Trophoblast cell (in vitro differentiated cells and primary cell): ENCODE results near the gene UBP1.

ENCODE experiments used
- DNase-seq, 2 donors: peaks; one replicate each; pipeline ENCODE4 v3.0.0-alpha.2; 2016
- H2AFZ ChIP-seq: 2 replicates; pipeline ENCODE4 v1.6.1; 2013; ENCODE audit warnings: low read length, moderate library complexity, mild to moderate bottlenecking; ENCODE audit not compliant: insufficient read depth, poor library complexity
- H2AK5ac ChIP-seq: 2 replicates; pipeline ENCODE4 v1.6.1; 2013; ENCODE audit warnings: mild to moderate bottlenecking, low read length
- H2BK120ac ChIP-seq: 2 replicates; pipeline ENCODE4 v1.6.1; 2013; ENCODE audit warnings: low read length, mild to moderate bottlenecking, moderate library complexity; ENCODE audit not compliant: insufficient read depth, poor library complexity
- H2BK12ac ChIP-seq: 2 replicates; pipeline ENCODE4 v1.6.1; 2013; ENCODE audit warnings: mild to moderate bottlenecking, low read length, moderate library complexity
- H2BK5ac ChIP-seq: 2 replicates; pipeline ENCODE4 v1.6.1; 2013; ENCODE audit warnings: low read length, low read depth, moderate library complexity, mild to moderate bottlenecking; ENCODE audit not compliant: poor library complexity
- H3K14ac ChIP-seq: 2 replicates; pipeline ENCODE4 v1.6.1; 2013; ENCODE audit warnings: mild to moderate bottlenecking, low read length
- H3K18ac ChIP-seq: 2 replicates; pipeline ENCODE4 v1.6.1; 2013; ENCODE audit warnings: mild to moderate bottlenecking, low read length
- H3K23ac ChIP-seq: 2 replicates; pipeline ENCODE4 v1.6.1; 2013; ENCODE audit warnings: low read length
- H3K27ac ChIP-seq: 2 replicates; pipeline ENCODE4 v1.5.1; 2013; ENCODE audit warnings: low read depth, mild to moderate bottlenecking, inconsistent platforms, low read length, moderate library complexity
- H3K27me3 ChIP-seq: 2 replicates; pipeline ENCODE4 v1.6.1; 2013; ENCODE audit warnings: inconsistent platforms, mild to moderate bottlenecking, low read length, moderate library complexity; ENCODE audit not compliant: insufficient read depth
- H3K36me3 ChIP-seq, 2 experiments: 1 replicate in 1 of 2; 2 replicates in 1 of 2; pipeline ENCODE4 v1.6.1; 2013; ENCODE audit warnings: low read length in 2 of 2, mild to moderate bottlenecking in 2 of 2, moderate library complexity in 1 of 2; ENCODE audit not compliant: insufficient read depth in 2 of 2, control insufficient read depth in 1 of 2
- H3K4ac ChIP-seq: 2 replicates; pipeline ENCODE4 v1.6.1; 2013; ENCODE audit warnings: low read depth, mild to moderate bottlenecking, low read length, moderate library complexity
- H3K4me1 ChIP-seq, 2 experiments: 1 replicate in 1 of 2; 2 replicates in 1 of 2; pipeline ENCODE4 v1.6.1; 2013; ENCODE audit warnings: low read length in 2 of 2, mild to moderate bottlenecking in 2 of 2, moderate library complexity in 1 of 2; ENCODE audit not compliant: insufficient read depth in 2 of 2, control insufficient read depth in 1 of 2
- H3K4me2 ChIP-seq: 2 replicates; pipeline ENCODE4 v1.6.1; 2013; ENCODE audit warnings: inconsistent platforms, mild to moderate bottlenecking, low read length, moderate library complexity
- H3K4me3 ChIP-seq: 2 replicates; pipeline ENCODE4 v1.5.1; 2013; ENCODE audit warnings: mild to moderate bottlenecking, low read depth, low read length, inconsistent platforms
- H3K79me1 ChIP-seq: one replicate; pipeline ENCODE4 v1.6.1; 2013; ENCODE audit warnings: low read length
- H3K79me2 ChIP-seq: 2 replicates; pipeline ENCODE4 v1.6.1; 2013; ENCODE audit warnings: low read length, mild to moderate bottlenecking; ENCODE audit not compliant: control insufficient read depth, insufficient read depth, poor library complexity
- H3K9ac ChIP-seq: 2 replicates; pipeline ENCODE4 v1.6.1; 2013; ENCODE audit warnings: mild to moderate bottlenecking, low read length
- H3K9me3 ChIP-seq: 2 replicates; pipeline ENCODE4 v1.6.1; 2013; ENCODE audit warnings: low read depth, mild to moderate bottlenecking, control low read depth, inconsistent platforms, low read length; ENCODE audit not compliant: insufficient read depth
- H4K12ac ChIP-seq: 2 replicates; pipeline ENCODE4 v1.6.1; 2013; ENCODE audit warnings: low read depth, mild to moderate bottlenecking, low read length, moderate library complexity
- H4K8ac ChIP-seq: 2 replicates; pipeline ENCODE4 v1.6.1; 2013; ENCODE audit warnings: low read depth, mild to moderate bottlenecking, low read length, moderate library complexity
- H4K91ac ChIP-seq: one replicate; pipeline ENCODE4 v1.6.1; 2013; ENCODE audit warnings: low read depth, mild to moderate bottlenecking, low read length, moderate library complexity
- WGBS: extraction: QIAGEN DNeasy Blood & Tissue Kit; methylation state at CpG from one replicate; pipeline ENCODE4 v1.1.7; 2013; ENCODE audit warnings: missing lambda C conversion rate; ENCODE audit not compliant: insufficient read length, insufficient coverage; ENCODE audit errors: extremely low coverage; 5-methylcytosine and 5-hydroxymethylcytosine counted together

UBP1 gene

GRCh38 chr3:33474896-33475295, 34.7 kb upstream of the UBP1 start:
- no peak overlapping the region for H2BK5ac ChIP-seq
- no peak overlapping the region for H3K27ac ChIP-seq
- H3K79me1 ChIP-seq, result no peaks in the 10 kb centered on the region
- no peak overlapping the region for H3K4me2 ChIP-seq
- H4K91ac ChIP-seq, result no peak overlapping the region
- H3K4me1 ChIP-seq, result no peaks in the 10 kb centered on the region
- no peak overlapping the region for H3K4ac ChIP-seq
- no peak overlapping the region for H3K23ac ChIP-seq
- no peaks in the 10 kb centered on the region for H3K36me3 ChIP-seq
- H3K9ac ChIP-seq, result no peak overlapping the region
- H3K14ac ChIP-seq, result no peak overlapping the region
- no peak overlapping the region for H3K4me3 ChIP-seq
- no peaks in the 10 kb centered on the region for H3K79me2 ChIP-seq
- no peak overlapping the region for H2AK5ac ChIP-seq
- no peak overlapping the region for H4K8ac ChIP-seq
- H3K18ac ChIP-seq, result no peak overlapping the region
- no peak overlapping the region for H4K12ac ChIP-seq
- H3K27me3 ChIP-seq, result no peaks in the 10 kb centered on the region
- no peak overlapping the region for H2BK12ac ChIP-seq
- WGBS, result no CpG with 5 or more reads among the region's 2 CpGs
- no peak for DNase-seq
- H2AFZ ChIP-seq, result no peak overlapping the region
- H3K9me3 ChIP-seq, result peaks cover 3% of the 10 kb centered on the region
- no peak overlapping the region for H2BK120ac ChIP-seq

DNA sequence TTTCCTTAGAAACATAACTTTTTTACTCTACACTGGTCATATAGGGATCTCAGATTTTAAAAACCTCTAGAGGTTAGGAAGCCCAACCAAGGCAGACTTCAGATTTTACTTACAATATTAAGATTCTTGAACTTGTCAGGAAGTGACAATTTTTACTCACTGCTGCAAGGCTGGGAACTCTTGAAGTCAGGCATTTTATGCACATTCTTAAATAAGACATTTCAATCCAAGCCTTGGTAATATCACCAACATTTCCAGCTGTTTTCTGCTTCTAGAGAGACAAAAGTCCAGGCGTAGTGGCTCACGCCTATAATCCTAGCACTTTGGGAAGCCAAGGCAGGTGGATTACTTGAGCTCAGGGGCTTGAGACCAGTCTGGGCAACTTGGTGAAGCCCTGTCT, 33.6 kb upstream of the UBP1 start:
- no peaks in the 10 kb centered on the region for H3K4me1 ChIP-seq
- H3K4ac ChIP-seq, result no peak overlapping the region
- H2AFZ ChIP-seq, result no peak overlapping the region
- no peak overlapping the region for H2AK5ac ChIP-seq
- no peaks in the 10 kb centered on the region for H3K79me2 ChIP-seq
- H4K12ac ChIP-seq, result no peak overlapping the region
- H3K23ac ChIP-seq, result no peak overlapping the region
- H3K4me2 ChIP-seq, result no peak overlapping the region
- H2BK12ac ChIP-seq, result no peak overlapping the region
- H2BK120ac ChIP-seq, result no peak overlapping the region
- H2BK5ac ChIP-seq, result no peak overlapping the region
- no peaks in the 10 kb centered on the region for H3K79me1 ChIP-seq
- no peaks in the 10 kb centered on the region for H3K36me3 ChIP-seq
- H4K91ac ChIP-seq, result no peak overlapping the region
- DNase-seq, result no peak
- no CpG with 5 or more reads among the region's 2 CpGs for WGBS
- H3K18ac ChIP-seq, result no peak overlapping the region
- H4K8ac ChIP-seq, result no peak overlapping the region
- H3K27me3 ChIP-seq, result no peaks in the 10 kb centered on the region
- H3K27ac ChIP-seq, result no peak overlapping the region
- no peak overlapping the region for H3K9ac ChIP-seq
- H3K9me3 ChIP-seq, result peaks cover 1% of the 10 kb centered on the region
- no peak overlapping the region for H3K14ac ChIP-seq
- no peak overlapping the region for H3K4me3 ChIP-seq

- Histone ChIP-seq H2BK120ac (no peak overlapping the region), H3K23ac (no peak overlapping the region), H4K12ac (no peak overlapping the region), H3K14ac (peak overlapping the region; percentile 62), H3K4me1 (no peaks in the 10 kb centered on the region), H4K8ac (no peak overlapping the region), H3K36me3 (no peaks in the 10 kb centered on the region), H3K4me2 (no peak overlapping the region), H2BK5ac (peak overlapping the region; percentile 58), H2AK5ac (no peak overlapping the region), H3K9me3 (peaks cover 1% of the 10 kb centered on the region), H4K91ac (peak overlapping the region; percentile 25), H3K27me3 (no peaks in the 10 kb centered on the region), H3K79me1 (no peaks in the 10 kb centered on the region), H3K18ac (no peak overlapping the region), H3K4me3 (no peak overlapping the region), H2AFZ (no peak overlapping the region), H3K27ac (no peak overlapping the region), H3K4ac (no peak overlapping the region), H3K79me2 (no peaks in the 10 kb centered on the region), H3K9ac (no peak overlapping the region), H2BK12ac (no peak overlapping the region)
- WGBS, result no CpG with 5 or more reads among the region's 3 CpGs
- no peak for DNase-seq
Measured at GRCh38 chr3:33467786-33468185, 27.6 kb upstream of the UBP1 start.

- no peak overlapping the region for H3K27ac ChIP-seq
- H3K27me3 ChIP-seq, result no peaks in the 10 kb centered on the region
- H2AK5ac ChIP-seq, result no peak overlapping the region
- no peak overlapping the region for H2BK5ac ChIP-seq
- no peak overlapping the region for H2BK12ac ChIP-seq
- H2BK120ac ChIP-seq, result no peak overlapping the region
- no peak overlapping the region for H3K9ac ChIP-seq
- DNase-seq, result no peak
- H3K4me2 ChIP-seq, result no peak overlapping the region
- no peaks in the 10 kb centered on the region for H3K79me1 ChIP-seq
- peaks cover 5% of the 10 kb centered on the region for H3K9me3 ChIP-seq
- H3K79me2 ChIP-seq, result no peaks in the 10 kb centered on the region
- no peak overlapping the region for H4K8ac ChIP-seq
- H3K14ac ChIP-seq, result no peak overlapping the region
- no peaks in the 10 kb centered on the region for H3K4me1 ChIP-seq
- no peak overlapping the region for H3K23ac ChIP-seq
- no peak overlapping the region for H3K18ac ChIP-seq
- H4K91ac ChIP-seq, result no peak overlapping the region
- no peak overlapping the region for H3K4me3 ChIP-seq
- no peak overlapping the region for H3K4ac ChIP-seq
- no CpG with 5 or more reads among the region's 2 CpGs for WGBS
- H3K36me3 ChIP-seq, result no peaks in the 10 kb centered on the region
- H2AFZ ChIP-seq, result no peak overlapping the region
- no peak overlapping the region for H4K12ac ChIP-seq
Measured at GRCh38 chr3:33461097-33461496, 20.9 kb upstream of the UBP1 start.
